ENCODE results near the gene IFT81. TPM values are rescaled to one million over a fixed set of nuclear protein-coding genes. Genes with fewer than 3 reads are reported as not detected.

The IFT81 gene
- polyA plus RNA-seq, 3 donors, result 0.39 to 0.97 (median 0.47) TPM

DNA sequence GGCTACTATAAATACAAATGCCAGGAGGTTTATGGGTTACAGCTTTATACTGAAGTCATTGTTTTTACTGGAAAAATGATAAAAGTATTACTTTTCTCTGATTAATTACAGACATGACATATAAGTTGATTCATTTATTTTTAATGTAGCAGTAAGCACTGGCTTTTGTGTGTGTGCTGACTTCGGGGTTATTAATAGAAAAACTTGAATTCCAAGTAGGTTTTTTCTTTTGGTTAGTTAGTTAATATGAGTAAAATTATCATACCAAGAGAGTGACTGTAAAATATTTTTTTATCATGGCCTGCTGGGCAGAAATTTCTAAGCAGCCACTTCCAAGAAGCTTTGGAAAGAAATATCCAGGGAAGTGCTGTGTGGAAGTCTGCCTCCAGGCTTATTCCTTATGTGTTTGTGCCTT lies 56.4 kb downstream of the IFT81 start:
- Mint-ChIP-seq H3K4me3 (no peak overlapping the region), H3K36me3 (no peaks in the 10 kb centered on the region), H3K9me3 (peaks cover 1 to 10% (median 6%) of the 10 kb centered on the region in 7 donors), H3K27me3 (ENCODE audit: low read depth in 3 of 3) (peaks cover 0 to 4% (median 0%) of the 10 kb centered on the region in 3 donors), H3K4me1 (peaks cover 4% of the 10 kb centered on the region), H3K27ac (no peak overlapping the region)
- Histone ChIP-seq H2AFZ (ENCODE audit: insufficient read depth, low read depth, low read length, poor library complexity, severe bottlenecking) (no peak overlapping the region), H3K79me2 (ENCODE audit: insufficient read depth, low read length) (no peaks in the 10 kb centered on the region), H3K4me1 (ENCODE audit: control insufficient read depth in 1 of 2, insufficient read depth in 2 of 2, low read length in 2 of 2) (no peaks in the 10 kb centered on the region), H3K4me3 (replicated peaks in 1 of 3; ENCODE audit: low read depth in 2 of 3, low read length in 3 of 3) (no peak overlapping the region), H3K9me3 (replicated peaks in 1 of 2; ENCODE audit: control insufficient read depth in 1 of 2, insufficient read depth in 1 of 2, low read length in 2 of 2) (peaks cover under 1 to 10% of the 10 kb centered on the region in 2 donors), H3K27me3 (ENCODE audit: control insufficient read depth in 2 of 2, insufficient read depth in 2 of 2, low read length in 2 of 2) (no peaks in the 10 kb centered on the region), H3K9ac (ENCODE audit: insufficient read depth, low read length, poor library complexity, severe bottlenecking) (no peak overlapping the region), H4K20me1 (ENCODE audit: insufficient read depth, low read length) (no peaks in the 10 kb centered on the region), H3K36me3 (replicated peaks in 1 of 2; ENCODE audit: control insufficient read depth in 1 of 2, insufficient read depth in 2 of 2, low read length in 2 of 2) (no peaks in the 10 kb centered on the region), H3K27ac (ENCODE audit: low read depth in 1 of 2, low read length in 2 of 2) (no peak overlapping the region), H3K4me2 (replicated peaks; ENCODE audit: extremely low read depth, low read length, poor library complexity, severe bottlenecking) (no peak overlapping the region)
- intact Hi-C loops (cut with micrococcal nuclease), result no loop called here
- no CpG with 5 or more reads among the region's 1 CpG for WGBS (ENCODE audit: insufficient coverage)
- DNase-seq, result no peak
- no peak for TF ChIP-seq CTCF (IDR thresholded peaks at IDR 0.05)

DNA sequence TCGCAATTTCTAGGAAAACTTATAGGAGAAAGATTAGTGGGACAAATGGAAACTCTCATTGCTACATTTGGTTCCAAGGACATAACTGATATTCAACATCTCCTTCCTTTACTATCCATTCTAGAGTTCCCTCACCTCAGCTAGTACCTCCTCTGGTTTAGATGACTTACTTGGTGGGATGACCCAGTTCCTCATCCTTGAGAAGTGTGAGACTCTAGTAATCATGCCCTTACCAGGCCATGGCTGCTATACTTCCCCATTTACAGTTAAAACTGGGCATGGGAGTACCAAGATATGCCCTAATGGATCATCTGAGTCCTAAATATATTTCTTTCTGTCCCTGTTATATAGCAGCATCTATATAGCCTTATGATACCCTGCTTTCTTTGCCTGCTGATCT lies 58.1 kb downstream of the IFT81 start:
- peaks cover 0 to 4% (median 0%) of the 10 kb centered on the region in 3 donors for H3K27me3 Mint-ChIP-seq (ENCODE audit: low read depth in 3 of 3)
- no peaks in the 10 kb centered on the region for H4K20me1 ChIP-seq (ENCODE audit: insufficient read depth, low read length)
- H3K36me3 ChIP-seq (replicated peaks in 1 of 2; ENCODE audit: control insufficient read depth in 1 of 2, insufficient read depth in 2 of 2, low read length in 2 of 2), result no peaks in the 10 kb centered on the region
- no peak overlapping the region for H3K9ac ChIP-seq (ENCODE audit: insufficient read depth, low read length, poor library complexity, severe bottlenecking)
- H3K27me3 ChIP-seq (ENCODE audit: control insufficient read depth in 2 of 2, insufficient read depth in 2 of 2, low read length in 2 of 2), result no peaks in the 10 kb centered on the region
- no peak overlapping the region for H3K4me3 Mint-ChIP-seq
- H3K79me2 ChIP-seq (ENCODE audit: insufficient read depth, low read length), result no peaks in the 10 kb centered on the region
- H3K4me2 ChIP-seq (replicated peaks; ENCODE audit: extremely low read depth, low read length, poor library complexity, severe bottlenecking), result no peak overlapping the region
- no peak for TF ChIP-seq CTCF (IDR thresholded peaks at IDR 0.05)
- peaks cover 14 to 21% of the 10 kb centered on the region in 2 donors for H3K9me3 ChIP-seq (replicated peaks in 1 of 2; ENCODE audit: control insufficient read depth in 1 of 2, insufficient read depth in 1 of 2, low read length in 2 of 2)
- intact Hi-C loops (cut with micrococcal nuclease), result no loop called here
- peak overlapping the region in 1 of 7 donors; percentile 5 for H3K27ac Mint-ChIP-seq
- peak in 1 of 3 donors; percentile 8 for DNase-seq
- no peak overlapping the region for H2AFZ ChIP-seq (ENCODE audit: insufficient read depth, low read depth, low read length, poor library complexity, severe bottlenecking)
- no peaks in the 10 kb centered on the region for H3K36me3 Mint-ChIP-seq
- H3K4me1 ChIP-seq (ENCODE audit: control insufficient read depth in 1 of 2, insufficient read depth in 2 of 2, low read length in 2 of 2), result no peaks in the 10 kb centered on the region
- H3K9me3 Mint-ChIP-seq, result peaks cover 14 to 27% (median 21%) of the 10 kb centered on the region in 7 donors
- no CpG with 5 or more reads among the region's 1 CpG for WGBS (ENCODE audit: insufficient coverage)
- no peak overlapping the region for H3K27ac ChIP-seq (ENCODE audit: low read depth in 1 of 2, low read length in 2 of 2)
- H3K4me1 Mint-ChIP-seq, result peaks cover 4% of the 10 kb centered on the region
- no peak overlapping the region for H3K4me3 ChIP-seq (replicated peaks in 1 of 3; ENCODE audit: low read depth in 2 of 3, low read length in 3 of 3)

Data from CD14-positive monocyte (primary cell).